ENCODE data around the gene AP4B1. TPM values are rescaled to one million over a fixed set of nuclear protein-coding genes. Genes with fewer than 3 reads are reported as not detected.

The AP4B1 gene
- total and polyA plus RNA-seq, 11 donors, result 7.3 to 17.2 (median 10.5) TPM

DNA sequence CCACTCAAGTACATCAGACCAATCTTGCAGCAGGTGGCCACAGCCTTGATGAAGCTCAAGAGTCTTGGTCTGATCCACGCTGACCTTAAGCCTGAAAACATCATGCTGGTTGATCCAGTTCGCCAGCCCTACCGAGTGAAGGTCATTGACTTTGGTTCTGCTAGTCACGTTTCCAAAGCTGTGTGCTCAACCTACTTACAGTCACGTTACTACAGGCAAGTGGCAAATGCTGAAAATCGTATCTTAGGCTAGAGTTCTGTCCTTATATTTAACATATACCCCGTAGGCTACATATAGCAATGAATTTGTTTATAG lies 36.6 kb upstream of the AP4B1 start:
- intact Hi-C loops (cut with DNase I), result no loop called here
- H3K4me1 ChIP-seq, result peaks cover 0 to 50% (median 7%) of the 10 kb centered on the region in 12 donors
- TF ChIP-seq, protein P1, sequence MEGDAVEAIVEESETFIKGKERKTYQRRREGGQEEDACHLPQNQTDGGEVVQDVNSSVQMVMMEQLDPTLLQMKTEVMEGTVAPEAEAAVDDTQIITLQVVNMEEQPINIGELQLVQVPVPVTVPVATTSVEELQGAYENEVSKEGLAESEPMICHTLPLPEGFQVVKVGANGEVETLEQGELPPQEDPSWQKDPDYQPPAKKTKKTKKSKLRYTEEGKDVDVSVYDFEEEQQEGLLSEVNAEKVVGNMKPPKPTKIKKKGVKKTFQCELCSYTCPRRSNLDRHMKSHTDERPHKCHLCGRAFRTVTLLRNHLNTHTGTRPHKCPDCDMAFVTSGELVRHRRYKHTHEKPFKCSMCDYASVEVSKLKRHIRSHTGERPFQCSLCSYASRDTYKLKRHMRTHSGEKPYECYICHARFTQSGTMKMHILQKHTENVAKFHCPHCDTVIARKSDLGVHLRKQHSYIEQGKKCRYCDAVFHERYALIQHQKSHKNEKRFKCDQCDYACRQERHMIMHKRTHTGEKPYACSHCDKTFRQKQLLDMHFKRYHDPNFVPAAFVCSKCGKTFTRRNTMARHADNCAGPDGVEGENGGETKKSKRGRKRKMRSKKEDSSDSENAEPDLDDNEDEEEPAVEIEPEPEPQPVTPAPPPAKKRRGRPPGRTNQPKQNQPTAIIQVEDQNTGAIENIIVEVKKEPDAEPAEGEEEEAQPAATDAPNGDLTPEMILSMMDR (IDR thresholded peaks at IDR 0.05), result no peak
- TF ChIP-seq POLR2A (IDR thresholded peaks at IDR 0.05), result no peak
- H3K27ac ChIP-seq, result no peak overlapping the region
- no peaks in the 10 kb centered on the region for H3K27me3 ChIP-seq
- WGBS, 4 donors, result 78 to 85% (median 83%) methylated on average over 7 of the region's 7 CpGs
- H3K9me3 ChIP-seq, result peaks cover 0 to 8% (median 0%) of the 10 kb centered on the region in 12 donors
- H3K4me3 ChIP-seq, result no peak overlapping the region
- no peak for DNase-seq
- no peak for ATAC-seq
- H3K36me3 ChIP-seq, result peaks cover 0 to 41% (median 31%) of the 10 kb centered on the region in 9 donors

DNA sequence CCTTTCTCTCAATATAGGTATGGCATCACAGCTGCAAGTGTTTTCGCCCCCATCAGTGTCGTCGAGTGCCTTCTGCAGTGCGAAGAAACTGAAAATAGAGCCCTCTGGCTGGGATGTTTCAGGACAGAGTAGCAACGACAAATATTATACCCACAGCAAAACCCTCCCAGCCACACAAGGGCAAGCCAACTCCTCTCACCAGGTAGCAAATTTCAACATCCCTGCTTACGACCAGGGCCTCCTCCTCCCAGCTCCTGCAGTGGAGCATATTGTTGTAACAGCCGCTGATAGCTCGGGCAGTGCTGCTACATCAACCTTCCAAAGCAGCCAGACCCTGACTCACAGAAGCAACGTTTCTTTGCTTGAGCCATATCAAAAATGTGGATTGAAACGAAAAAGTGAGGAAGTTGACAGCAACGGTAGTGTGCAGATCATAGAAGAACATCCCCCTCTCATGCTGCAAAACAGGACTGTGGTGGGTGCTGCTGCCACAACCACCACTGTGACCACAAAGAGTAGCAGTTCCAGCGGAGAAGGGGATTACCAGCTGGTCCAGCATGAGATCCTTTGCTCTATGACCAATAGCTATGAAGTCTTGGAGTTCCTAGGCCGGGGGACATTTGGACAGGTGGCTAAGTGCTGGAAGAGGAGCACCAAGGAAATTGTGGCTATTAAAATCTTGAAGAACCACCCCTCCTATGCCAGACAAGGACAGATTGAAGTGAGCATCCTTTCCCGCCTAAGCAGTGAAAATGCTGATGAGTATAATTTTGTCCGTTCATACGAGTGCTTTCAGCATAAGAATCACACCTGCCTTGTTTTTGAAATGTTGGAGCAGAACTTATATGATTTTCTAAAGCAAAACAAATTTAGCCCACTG lies 36.0 kb upstream of the AP4B1 start:
- intact Hi-C loops (cut with DNase I), result no loop called here
- DNase-seq, result no peak

GRCh38 chr1:113938192-113938591 lies 33.6 kb upstream of the AP4B1 start:
- TF ChIP-seq POLR2A (IDR thresholded peaks at IDR 0.05), result no peak
- TF ChIP-seq, protein P1 (IDR thresholded peaks at IDR 0.05), result no peak
- Histone ChIP-seq H3K4me3 (no peak overlapping the region), H3K27ac (no peak overlapping the region), H3K9me3 (peaks cover 0 to 4% (median 0%) of the 10 kb centered on the region in 12 donors), H3K4me1 (peaks cover 0 to 75% (median 14%) of the 10 kb centered on the region in 12 donors), H3K27me3 (no peaks in the 10 kb centered on the region), H3K36me3 (peaks cover 0 to 31% (median 22%) of the 10 kb centered on the region in 9 donors)
- no peak for ATAC-seq
- WGBS, 4 donors, result 68 to 83% (median 77%) methylated on average over 5 of the region's 5 CpGs
- intact Hi-C loops (cut with DNase I), result no loop called here
- DNase-seq, result no peak

More for the DNA sequence above, 36.0 kb upstream of the AP4B1 start:
- peaks cover 0 to 7% (median 0%) of the 10 kb centered on the region in 12 donors for H3K9me3 ChIP-seq
- 71 to 79% (median 75%) methylated on average over 15 to 16 of the region's 16 CpGs for WGBS, 4 donors
- H3K36me3 ChIP-seq, result peaks cover 0 to 41% (median 31%) of the 10 kb centered on the region in 9 donors
- TF ChIP-seq, protein P1 (IDR thresholded peaks at IDR 0.05), result no peak
- TF ChIP-seq POLR2A (IDR thresholded peaks at IDR 0.05), result no peak
- peak overlapping the region in 1 of 12 donors; percentile 33 for H3K27ac ChIP-seq
- peaks cover 0 to 52% (median 3%) of the 10 kb centered on the region in 12 donors for H3K4me1 ChIP-seq
- H3K27me3 ChIP-seq, result no peaks in the 10 kb centered on the region
- peak in 2 of 4 donors; percentile 32 to 40 for ATAC-seq
- no peak overlapping the region for H3K4me3 ChIP-seq

DNA sequence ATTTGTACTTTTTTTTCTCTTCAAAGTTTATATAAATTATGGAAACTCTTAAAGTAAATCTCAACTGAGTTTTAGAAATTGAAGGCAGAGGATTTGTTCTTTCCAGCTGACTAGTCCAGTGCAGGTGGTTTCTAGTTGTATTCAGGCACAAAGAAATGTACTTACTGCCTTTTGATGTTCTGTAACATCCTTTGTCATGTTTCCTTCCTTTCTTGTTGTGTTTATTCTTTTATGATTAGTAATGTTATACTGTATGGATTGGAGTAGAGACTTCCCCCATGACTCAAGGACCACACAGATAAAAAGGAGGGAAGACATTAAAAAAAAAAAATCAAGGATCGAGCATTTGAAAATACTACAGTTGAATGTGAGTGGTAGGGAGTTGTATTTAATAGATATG lies 32.5 kb upstream of the AP4B1 start:
- DNase-seq (no peak), ATAC-seq (no peak)
- Histone ChIP-seq H3K27ac (no peak overlapping the region), H3K27me3 (no peaks in the 10 kb centered on the region), H3K9me3 (peaks cover 0 to 4% (median 0%) of the 10 kb centered on the region in 12 donors), H3K4me3 (no peak overlapping the region), H3K4me1 (peaks cover 0 to 75% (median 24%) of the 10 kb centered on the region in 12 donors), H3K36me3 (peaks cover 0 to 20% (median 17%) of the 10 kb centered on the region in 9 donors)
- WGBS, 4 donors, result 77 to 94% (median 81%) methylated on average over 1 of the region's 1 CpG
- intact Hi-C loops (cut with DNase I), result no loop called here
- TF ChIP-seq POLR2A (IDR thresholded peaks at IDR 0.05), result no peak
- TF ChIP-seq, protein P1 (IDR thresholded peaks at IDR 0.05), result no peak

Measured in heart left ventricle (tissue), 16 donors.